Mesothelial cell of epicardium (in vitro differentiated cells): Measurements from ENCODE around the gene AP3M1. TPM values are rescaled to one million over a fixed set of nuclear protein-coding genes. Genes with fewer than 3 reads are reported as not detected.

Source experiments
- DNase-seq, 2 experiments: peaks; one replicate each; pipeline ENCODE4 v3.0.0; 2021; ENCODE audit warnings: low spot score in 2 of 2; ENCODE audit not compliant: unreplicated experiment in 2 of 2
- H3K27ac Mint-ChIP-seq: 2 replicates; pipeline ENCODE4 v1.8.0; 2021; ENCODE audit warnings: mixed read lengths
- H3K27me3 Mint-ChIP-seq: 2 replicates; pipeline ENCODE4 v1.8.0; 2021; ENCODE audit warnings: low read depth, mixed read lengths
- H3K36me3 Mint-ChIP-seq: 2 replicates; pipeline ENCODE4 v1.8.0; 2021; ENCODE audit warnings: mixed read lengths
- H3K4me1 Mint-ChIP-seq: 2 replicates; pipeline ENCODE4 v1.8.0; 2021; ENCODE audit warnings: mixed read lengths
- H3K4me3 Mint-ChIP-seq: 2 replicates; pipeline ENCODE4 v1.8.0; 2021; ENCODE audit warnings: mild to moderate bottlenecking, moderate library complexity, mixed read lengths
- H3K9me3 Mint-ChIP-seq: 2 replicates; pipeline ENCODE4 v1.8.0; 2021; ENCODE audit warnings: mixed read lengths
- total RNA-seq: library from RNA; stranded (reverse); gene quantifications from 3 replicates; pipeline ENCODE4 v1.2.1, GENCODE V29; 2021
- TF ChIP-seq, protein P1 (sequence below): fragments of 200-600 bp; sonication (generic); IDR thresholded peaks from one replicate; pipeline ENCODE4 v1.5.0; 2021; ENCODE audit warnings: antibody characterized with exemption; ENCODE audit not compliant: unreplicated experiment

Gene AP3M1
- total RNA-seq, 1 donor from 2014 or later: 49.4 TPM

- TF ChIP-seq, protein P1, sequence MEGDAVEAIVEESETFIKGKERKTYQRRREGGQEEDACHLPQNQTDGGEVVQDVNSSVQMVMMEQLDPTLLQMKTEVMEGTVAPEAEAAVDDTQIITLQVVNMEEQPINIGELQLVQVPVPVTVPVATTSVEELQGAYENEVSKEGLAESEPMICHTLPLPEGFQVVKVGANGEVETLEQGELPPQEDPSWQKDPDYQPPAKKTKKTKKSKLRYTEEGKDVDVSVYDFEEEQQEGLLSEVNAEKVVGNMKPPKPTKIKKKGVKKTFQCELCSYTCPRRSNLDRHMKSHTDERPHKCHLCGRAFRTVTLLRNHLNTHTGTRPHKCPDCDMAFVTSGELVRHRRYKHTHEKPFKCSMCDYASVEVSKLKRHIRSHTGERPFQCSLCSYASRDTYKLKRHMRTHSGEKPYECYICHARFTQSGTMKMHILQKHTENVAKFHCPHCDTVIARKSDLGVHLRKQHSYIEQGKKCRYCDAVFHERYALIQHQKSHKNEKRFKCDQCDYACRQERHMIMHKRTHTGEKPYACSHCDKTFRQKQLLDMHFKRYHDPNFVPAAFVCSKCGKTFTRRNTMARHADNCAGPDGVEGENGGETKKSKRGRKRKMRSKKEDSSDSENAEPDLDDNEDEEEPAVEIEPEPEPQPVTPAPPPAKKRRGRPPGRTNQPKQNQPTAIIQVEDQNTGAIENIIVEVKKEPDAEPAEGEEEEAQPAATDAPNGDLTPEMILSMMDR: no peak
- H3K36me3 Mint-ChIP-seq: no peaks in the 10 kb centered on the region
- peak overlapping the region; percentile 92 for H3K4me3 Mint-ChIP-seq
- peak overlapping the region; percentile 96 for H3K27ac Mint-ChIP-seq
- peaks cover 10% of the 10 kb centered on the region for H3K4me1 Mint-ChIP-seq
- H3K9me3 Mint-ChIP-seq: no peaks in the 10 kb centered on the region
- H3K27me3 Mint-ChIP-seq: no peaks in the 10 kb centered on the region
- DNase-seq: no peak
Measured at GRCh38 chr10:74177140-74177677, 26.6 kb upstream of the AP3M1 start.

DNA sequence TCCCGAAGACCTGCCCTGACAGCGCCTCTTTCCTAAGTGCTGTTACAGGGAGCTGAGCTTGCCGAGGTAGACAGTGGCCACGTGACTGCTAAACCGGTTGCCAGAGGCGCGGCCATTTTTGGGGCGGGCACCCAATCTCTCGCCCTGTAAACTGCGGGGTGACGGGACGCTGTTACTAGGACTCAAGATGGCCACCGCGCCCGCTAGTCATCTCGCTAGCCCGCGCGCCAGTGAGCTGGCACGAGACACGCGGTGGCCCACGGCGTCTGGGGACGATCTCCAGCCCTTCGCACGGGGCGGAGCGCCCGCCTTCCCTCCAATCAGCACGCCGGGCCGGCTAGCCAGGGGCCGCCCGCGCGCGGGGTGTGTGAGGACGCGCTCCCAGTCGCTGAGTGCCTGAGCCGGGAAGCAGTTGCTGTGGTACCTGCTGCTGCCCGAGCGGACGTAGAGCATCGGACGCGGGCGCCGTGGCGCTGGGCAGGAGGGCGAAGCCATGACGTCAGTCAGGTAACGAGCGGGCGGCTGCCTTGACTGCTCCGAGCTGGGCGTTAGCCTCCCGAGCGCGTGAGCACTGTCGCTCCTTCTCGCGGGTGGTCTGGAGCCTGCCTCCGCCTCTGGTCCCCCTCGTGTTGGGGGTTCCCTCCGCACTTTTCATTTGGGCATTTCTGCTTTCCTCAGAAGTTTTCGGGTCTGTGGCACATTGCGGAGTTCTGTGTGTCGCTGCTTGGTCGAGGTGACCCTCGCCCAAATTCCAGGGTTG lies 25.9 kb upstream of the AP3M1 start:
- peak overlapping the region; percentile 96 for H3K27ac Mint-ChIP-seq
- H3K4me3 Mint-ChIP-seq: peak overlapping the region; percentile 92
- TF ChIP-seq, protein P1: no peak
- no peaks in the 10 kb centered on the region for H3K9me3 Mint-ChIP-seq
- no peaks in the 10 kb centered on the region for H3K27me3 Mint-ChIP-seq
- H3K36me3 Mint-ChIP-seq: no peaks in the 10 kb centered on the region
- peaks cover 12% of the 10 kb centered on the region for H3K4me1 Mint-ChIP-seq
- peak; percentile 66 to 84 for DNase-seq

GRCh38 chr10:74175510-74176379 lies 25.1 kb upstream of the AP3M1 start:
- no peaks in the 10 kb centered on the region for H3K27me3 Mint-ChIP-seq
- peaks cover 13% of the 10 kb centered on the region for H3K4me1 Mint-ChIP-seq
- H3K36me3 Mint-ChIP-seq: no peaks in the 10 kb centered on the region
- TF ChIP-seq, protein P1: no peak
- no peak for DNase-seq
- H3K27ac Mint-ChIP-seq: peak overlapping the region; percentile 96
- no peaks in the 10 kb centered on the region for H3K9me3 Mint-ChIP-seq
- H3K4me3 Mint-ChIP-seq: peak overlapping the region; percentile 92

GRCh38 chr10:74174521-74174920 lies 23.9 kb upstream of the AP3M1 start:
- TF ChIP-seq, protein P1: no peak
- Mint-ChIP-seq H3K9me3 (no peaks in the 10 kb centered on the region), H3K36me3 (no peaks in the 10 kb centered on the region), H3K27me3 (no peaks in the 10 kb centered on the region), H3K4me1 (peaks cover 15% of the 10 kb centered on the region), H3K4me3 (no peak overlapping the region), H3K27ac (no peak overlapping the region)
- DNase-seq: no peak

DNA sequence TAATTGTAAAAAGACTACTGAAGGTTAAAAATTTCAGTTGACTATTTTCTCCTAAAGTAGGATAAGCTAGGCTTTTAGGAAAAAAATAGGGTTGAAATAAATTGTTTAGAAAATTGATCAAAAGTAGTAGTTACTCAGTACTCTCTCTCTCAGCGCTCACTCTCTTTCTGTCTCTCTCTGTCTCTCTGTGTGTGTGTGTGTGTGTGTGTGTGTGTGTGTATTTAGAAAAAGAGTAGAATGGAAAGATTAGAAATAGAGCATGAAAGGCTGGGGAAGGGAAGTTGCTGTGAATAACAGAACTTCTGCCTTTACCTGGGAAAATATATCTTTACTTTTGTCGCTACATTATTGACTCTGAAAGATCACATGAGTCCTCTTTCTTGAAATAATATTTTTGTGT lies 21.0 kb upstream of the AP3M1 start:
- Mint-ChIP-seq H3K27me3 (no peaks in the 10 kb centered on the region), H3K9me3 (no peaks in the 10 kb centered on the region), H3K4me1 (peaks cover 18% of the 10 kb centered on the region), H3K4me3 (no peak overlapping the region), H3K36me3 (no peaks in the 10 kb centered on the region), H3K27ac (peak overlapping the region; percentile 72)
- DNase-seq: no peak
- TF ChIP-seq, protein P1: no peak
